Peyer's patch (tissue), 4 donors: ENCODE results near the gene MBTD1.

Experiments
- POLR2A ChIP-seq, 2 donors: fragments of 450-650 bp; IDR thresholded peaks; one replicate each; pipeline ENCODE4 v1.5.1; 2017; ENCODE audit warnings: antibody characterized with exemption in 2 of 2, mild to moderate bottlenecking in 2 of 2, moderate library complexity in 2 of 2
- TF ChIP-seq, protein P1 (sequence below), 6 experiments: fragments of 450-650 bp in 4 of 6; fragments of 200-600 bp in 2 of 6; sonication (generic) in 1 of 6; IDR thresholded peaks; one replicate each; pipeline ENCODE4 v1.5.1; 2017 to 2019; ENCODE audit warnings: antibody characterized with exemption in 6 of 6, mild to moderate bottlenecking in 3 of 6, moderate library complexity in 1 of 6

- TF ChIP-seq, protein P1, sequence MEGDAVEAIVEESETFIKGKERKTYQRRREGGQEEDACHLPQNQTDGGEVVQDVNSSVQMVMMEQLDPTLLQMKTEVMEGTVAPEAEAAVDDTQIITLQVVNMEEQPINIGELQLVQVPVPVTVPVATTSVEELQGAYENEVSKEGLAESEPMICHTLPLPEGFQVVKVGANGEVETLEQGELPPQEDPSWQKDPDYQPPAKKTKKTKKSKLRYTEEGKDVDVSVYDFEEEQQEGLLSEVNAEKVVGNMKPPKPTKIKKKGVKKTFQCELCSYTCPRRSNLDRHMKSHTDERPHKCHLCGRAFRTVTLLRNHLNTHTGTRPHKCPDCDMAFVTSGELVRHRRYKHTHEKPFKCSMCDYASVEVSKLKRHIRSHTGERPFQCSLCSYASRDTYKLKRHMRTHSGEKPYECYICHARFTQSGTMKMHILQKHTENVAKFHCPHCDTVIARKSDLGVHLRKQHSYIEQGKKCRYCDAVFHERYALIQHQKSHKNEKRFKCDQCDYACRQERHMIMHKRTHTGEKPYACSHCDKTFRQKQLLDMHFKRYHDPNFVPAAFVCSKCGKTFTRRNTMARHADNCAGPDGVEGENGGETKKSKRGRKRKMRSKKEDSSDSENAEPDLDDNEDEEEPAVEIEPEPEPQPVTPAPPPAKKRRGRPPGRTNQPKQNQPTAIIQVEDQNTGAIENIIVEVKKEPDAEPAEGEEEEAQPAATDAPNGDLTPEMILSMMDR (IDR thresholded peaks at IDR 0.05), result no peak
- TF ChIP-seq POLR2A (IDR thresholded peaks at IDR 0.05), result no peak
Measured at GRCh38 chr17:51305182-51305581, 45.3 kb upstream of the MBTD1 start.
